ENCODE data around the gene RBM47.
"Not testable (repeated sequence)": the region's sequence is repeated elsewhere in the genome, so short reads cannot be mapped to it uniquely, and the experiment has no call there.

The RBM47 gene

DNA sequence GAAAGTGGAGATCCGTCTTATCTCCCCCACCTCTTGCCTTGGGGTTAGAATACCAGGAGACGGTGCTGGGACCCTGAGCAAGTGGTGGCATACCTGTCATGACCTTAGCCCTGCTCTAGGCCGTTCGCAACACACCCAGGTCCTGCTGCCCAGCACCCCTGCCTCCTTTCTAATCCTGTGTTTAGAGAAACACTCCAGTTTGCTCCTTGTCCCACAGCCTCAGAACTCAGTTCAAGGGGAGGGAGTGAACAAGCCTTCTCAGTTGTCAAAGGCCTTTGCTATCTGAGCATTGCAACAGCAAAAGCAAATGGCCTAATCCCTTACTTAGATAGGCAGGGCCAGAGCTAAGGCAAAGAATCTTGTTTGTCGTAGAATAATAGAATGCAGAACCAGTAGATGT, 226.6 kb downstream of the RBM47 start:
- DNase-seq, result no peak

GRCh38 chr4:40402556-40402955, 227.1 kb downstream of the RBM47 start:
- DNase-seq, result no peak

- no peak for DNase-seq
Measured at GRCh38 chr4:40401631-40402030, 228.0 kb downstream of the RBM47 start.

DNA sequence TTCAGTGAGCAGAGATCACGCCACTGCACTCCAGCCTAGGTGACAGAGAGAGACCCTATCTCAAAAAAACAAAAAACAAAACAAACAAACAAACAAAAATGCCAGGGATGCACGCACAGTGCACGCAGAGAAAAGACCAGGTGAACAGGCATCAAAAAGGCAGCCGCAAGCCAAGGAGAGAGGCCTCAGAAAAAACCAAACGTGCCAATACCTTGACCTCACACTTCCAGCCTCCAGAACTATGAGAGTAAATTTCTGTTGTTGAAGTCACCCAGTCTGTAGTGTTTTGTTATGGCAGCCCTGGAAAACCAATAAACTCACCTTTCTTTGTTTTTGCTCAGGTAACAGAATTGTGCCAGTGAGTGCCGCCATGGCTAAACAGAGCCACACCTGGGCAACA, 228.6 kb downstream of the RBM47 start:
- no peak for DNase-seq

GRCh38 chr4:40399578-40399977, 230.1 kb downstream of the RBM47 start:
- DNase-seq, result no peak

GRCh38 chr4:40395908-40396793, 233.5 kb downstream of the RBM47 start:
- DNase-seq, result no peak

DNA sequence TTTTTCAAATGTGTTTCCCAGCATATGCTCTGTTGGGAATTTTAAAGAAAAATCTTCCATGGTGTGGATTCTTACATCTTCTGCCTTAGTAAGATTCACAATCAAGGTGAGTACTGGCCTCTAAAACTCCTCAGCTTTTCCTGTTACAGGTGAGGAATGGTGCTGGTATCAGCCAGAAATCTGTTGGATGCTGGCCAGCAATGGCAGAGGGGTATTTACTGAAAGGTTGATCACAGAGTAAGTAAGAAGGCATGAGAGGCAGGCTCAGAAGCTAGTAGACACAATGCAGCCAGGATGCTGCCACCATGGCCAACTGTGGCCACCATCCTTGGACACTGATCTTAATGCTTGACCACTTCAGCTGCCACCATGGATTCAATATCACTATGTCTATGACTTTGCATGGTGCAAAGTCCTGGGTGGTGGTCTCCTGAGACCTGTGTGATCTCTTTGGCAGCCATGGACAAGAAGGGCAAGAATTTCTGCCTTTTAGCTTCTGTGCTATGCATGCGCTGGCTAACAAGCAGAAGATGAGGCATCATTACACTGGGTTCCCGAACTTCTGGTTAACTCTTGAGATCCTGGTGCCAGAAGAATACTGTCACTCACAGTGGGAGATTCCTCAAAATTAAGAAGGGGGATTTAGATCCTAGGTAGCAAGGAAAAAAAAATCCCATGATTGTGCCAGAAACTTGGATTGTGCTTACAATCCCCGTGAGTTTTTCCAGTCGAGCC, 234.3 kb downstream of the RBM47 start:
- no peak for DNase-seq

DNA sequence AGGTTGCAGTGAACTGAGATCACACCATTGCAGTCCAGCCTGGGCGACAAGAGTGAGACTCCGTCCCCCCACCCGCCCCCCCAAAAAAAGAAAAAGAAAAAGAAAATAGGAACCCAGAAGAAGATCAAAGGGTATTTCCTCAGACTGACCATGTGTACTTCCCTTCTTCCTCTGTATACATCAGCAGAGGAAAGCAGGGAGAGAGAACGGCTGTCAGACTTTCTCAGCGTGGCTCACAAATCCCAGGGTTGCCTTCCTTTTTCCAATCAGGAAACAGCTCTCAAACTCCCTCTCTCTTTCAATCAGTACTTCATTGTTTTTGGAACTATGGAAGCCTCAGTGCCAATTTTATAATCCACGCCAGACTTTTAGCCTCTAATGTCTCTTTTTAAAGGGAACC, 235.4 kb downstream of the RBM47 start:
- DNase-seq, result no peak

DNA sequence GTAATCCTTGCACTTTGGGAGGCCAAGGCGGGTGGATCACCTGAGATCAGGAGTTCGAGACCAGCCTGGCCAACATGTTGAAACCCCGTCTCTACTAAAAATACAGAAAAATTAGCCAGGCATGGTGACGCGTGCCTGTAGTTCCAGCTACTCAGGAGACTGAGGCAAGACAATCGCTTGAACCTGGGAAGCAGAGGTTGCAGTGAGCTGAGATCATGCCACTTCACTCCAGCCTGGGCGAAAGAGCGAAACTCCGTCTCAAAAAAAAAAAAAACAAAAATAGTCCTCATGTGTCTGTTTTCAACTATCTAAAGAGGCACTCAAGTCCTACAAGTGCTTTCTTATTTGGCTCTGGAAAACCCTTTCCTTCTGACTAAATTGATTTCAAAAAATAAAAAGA, 237.4 kb downstream of the RBM47 start:
- not testable (repeated sequence) for DNase-seq

DNA sequence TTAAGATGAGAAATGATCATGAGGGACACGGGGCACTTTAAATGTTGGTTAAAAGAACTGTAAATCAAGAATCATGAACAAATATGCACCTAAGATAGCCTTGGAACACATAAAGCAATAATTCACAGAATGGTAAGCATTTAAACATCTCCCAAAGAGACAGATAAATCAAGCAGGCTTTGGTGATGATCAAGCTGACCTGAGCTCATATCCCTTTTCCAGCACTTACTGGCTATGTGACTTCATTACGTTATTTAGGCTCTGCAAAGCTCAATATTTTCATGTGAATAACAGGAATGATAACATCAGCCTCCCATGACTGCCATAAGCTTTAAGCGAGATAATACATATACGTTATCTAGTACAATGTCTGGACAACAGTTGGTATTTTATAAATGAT, 239.7 kb downstream of the RBM47 start:
- no peak for DNase-seq

GRCh38 chr4:40388239-40388638, 241.4 kb downstream of the RBM47 start:
- no peak for DNase-seq

GRCh38 chr4:40380647-40381046, 249.0 kb downstream of the RBM47 start:
- DNase-seq, result no peak

DNA sequence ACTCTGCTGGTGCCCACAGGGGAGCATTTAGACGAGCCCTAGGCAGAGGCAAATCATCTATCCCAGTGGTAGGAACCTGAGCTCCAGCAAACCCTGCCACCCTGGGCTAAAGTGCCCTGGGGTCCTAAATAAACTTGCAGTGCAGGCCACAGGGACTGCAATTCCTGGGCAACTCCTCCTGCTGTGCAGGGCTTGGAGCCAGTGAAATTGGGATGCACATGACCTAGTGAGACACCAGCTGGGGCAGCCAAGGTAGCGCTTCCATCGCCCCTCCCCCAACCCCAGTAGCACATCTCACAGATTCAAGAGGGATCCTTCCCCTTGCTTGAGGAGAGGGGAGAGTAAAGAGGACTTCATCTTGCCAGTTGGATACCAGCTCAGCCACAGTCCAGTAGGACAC, 250.4 kb downstream of the RBM47 start:
- no peak for DNase-seq

GRCh38 chr4:40378619-40379018, 251.0 kb downstream of the RBM47 start:
- no peak for DNase-seq

DNA sequence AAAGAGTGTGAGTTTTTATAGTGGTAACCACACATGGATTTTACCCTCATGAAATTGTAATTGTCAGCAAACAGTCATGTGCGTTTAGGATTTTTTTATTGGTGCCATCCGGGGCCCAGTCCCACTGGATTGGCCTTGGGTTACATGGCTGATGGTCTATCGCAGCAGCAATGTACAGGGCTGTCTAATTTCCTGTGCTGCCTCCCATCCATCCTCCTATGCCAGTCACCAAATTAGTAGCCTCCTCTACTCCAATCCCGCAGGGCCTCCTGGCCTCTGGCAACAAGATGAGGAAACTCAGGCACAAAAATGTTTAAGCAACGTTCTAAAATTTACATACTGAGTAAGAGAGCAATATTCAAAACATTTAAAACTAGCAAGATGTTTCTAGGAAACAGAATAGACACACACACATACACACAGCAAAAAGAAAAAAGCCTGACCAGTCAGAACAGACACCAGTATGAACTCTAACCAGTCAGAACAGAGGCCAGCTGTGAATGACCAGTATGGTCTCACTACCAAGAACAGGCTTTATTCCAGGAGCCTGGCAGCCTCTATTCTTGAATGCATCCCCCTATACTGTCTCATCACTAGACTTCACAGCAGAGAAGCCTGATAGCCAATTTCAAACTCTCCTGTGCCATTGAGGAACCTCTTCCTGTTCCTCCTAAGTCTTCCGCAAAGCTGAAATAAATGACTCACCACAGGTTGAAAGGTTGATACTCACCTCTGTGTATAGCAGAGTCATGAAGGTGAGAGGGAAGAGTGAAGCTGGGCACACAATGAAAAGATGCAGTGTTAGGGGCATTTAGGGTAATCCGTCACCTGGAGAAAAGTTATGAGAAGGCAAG, 251.9 kb downstream of the RBM47 start:
- DNase-seq, result no peak

DNA sequence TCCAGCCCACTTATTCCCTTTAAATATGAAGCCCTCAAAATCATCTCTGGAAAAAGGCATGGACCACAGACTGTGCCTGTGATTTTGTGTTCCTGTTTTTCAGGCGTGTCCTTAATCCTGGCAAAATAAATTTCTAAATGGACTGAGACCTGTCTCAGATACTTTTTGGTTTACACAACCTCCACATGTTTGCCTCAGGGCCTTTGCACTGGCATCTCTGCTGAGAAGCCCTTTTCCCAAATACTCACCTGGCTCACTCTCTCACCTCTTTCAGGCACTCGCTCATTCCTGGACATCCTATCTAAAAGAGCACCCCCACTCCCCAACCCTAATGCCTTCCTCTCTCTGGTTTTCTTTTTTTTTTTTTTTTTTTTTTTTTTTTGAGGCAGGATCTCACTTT, 254.0 kb downstream of the RBM47 start:
- no peak for DNase-seq

GRCh38 chr4:40375095-40375494, 254.6 kb downstream of the RBM47 start:
- no peak for DNase-seq

- no peak for DNase-seq
Measured at GRCh38 chr4:40373636-40374035, 256.0 kb downstream of the RBM47 start.
